NT2/D1 (cell line): Measurements from ENCODE around the gene HM13.

Experiments used
- YY1 ChIP-seq: IDR thresholded peaks from 2 replicates; pipeline ENCODE4 v1.6.1; 2011; ENCODE audit not compliant: insufficient read length, insufficient read depth
- ZNF274 ChIP-seq: IDR thresholded peaks from 2 replicates; pipeline ENCODE4 v1.6.1; 2011; ENCODE audit warnings: mild to moderate bottlenecking, low read depth, low read length

GRCh38 chr20:31494131-31494530 lies 20.1 kb upstream of the HM13 start:
- TF ChIP-seq YY1 = no peak
- no peak for TF ChIP-seq ZNF274
